Neural progenitor cell (in vitro differentiated cells): Measurements from ENCODE around the gene NOS1AP. TPM values are rescaled to one million over a fixed set of nuclear protein-coding genes. Genes with fewer than 3 reads are reported as not detected.

Experiments used
- DNase-seq: peaks from one replicate; pipeline ENCODE4 v3.0.0-alpha.2; 2016; ENCODE audit warnings: low spot score
- H2AFZ ChIP-seq: fragments of 200-600 bp; sonication (generic); replicated peaks from 2 replicates; pipeline ENCODE4 v1.6.1; 2016; ENCODE audit warnings: antibody characterized with exemption
- H3F3A ChIP-seq: fragments of 200-600 bp; sonication (generic); 2 replicates; pipeline ENCODE4 v1.6.1; 2016; ENCODE audit warnings: antibody characterized with exemption, low read depth
- H3K27ac ChIP-seq: fragments of 200-600 bp; sonication (generic); 2 replicates; pipeline ENCODE4 v1.5.1; 2016; ENCODE audit warnings: mild to moderate bottlenecking
- H3K27me3 ChIP-seq: fragments of 200-600 bp; sonication (generic); 2 replicates; pipeline ENCODE4 v1.6.1; 2016; ENCODE audit warnings: mild to moderate bottlenecking, moderate library complexity
- H3K36me3 ChIP-seq: fragments of 200-600 bp; sonication (generic); 2 replicates; pipeline ENCODE4 v1.5.1; 2016
- H3K4me1 ChIP-seq: fragments of 200-600 bp; sonication (generic); 2 replicates; pipeline ENCODE4 v1.6.1; 2016; ENCODE audit warnings: mixed run types
- H3K4me2 ChIP-seq: fragments of 200-600 bp; sonication (generic); 2 replicates; pipeline ENCODE4 v1.6.1; 2016
- H3K4me3 ChIP-seq: fragments of 200-600 bp; sonication (generic); 2 replicates; pipeline ENCODE4 v1.5.1; 2016
- H3K79me2 ChIP-seq: fragments of 200-600 bp; sonication (generic); 2 replicates; pipeline ENCODE4 v1.6.1; 2016; ENCODE audit warnings: low read depth
- H3K9ac ChIP-seq: fragments of 200-600 bp; sonication (generic); 2 replicates; pipeline ENCODE4 v1.6.1; 2016
- H3K9me3 ChIP-seq: fragments of 200-600 bp; sonication (generic); 2 replicates; pipeline ENCODE4 v1.5.1; 2016; ENCODE audit warnings: low read depth
- H4K20me1 ChIP-seq: fragments of 200-600 bp; sonication (generic); 2 replicates; pipeline ENCODE4 v1.6.1; 2016; ENCODE audit warnings: low read depth
- H3K27ac Mint-ChIP-seq: 3 replicates; pipeline ENCODE4 v1.8.0; 2021; ENCODE audit warnings: mixed read lengths
- H3K27me3 Mint-ChIP-seq: 2 replicates; pipeline ENCODE4 v1.8.0; 2022; ENCODE audit warnings: low read depth, mild to moderate bottlenecking, inconsistent platforms, moderate library complexity, mixed read lengths; ENCODE audit not compliant: insufficient read depth
- H3K36me3 Mint-ChIP-seq: 3 replicates; pipeline ENCODE4 v1.8.0; 2021; ENCODE audit warnings: mixed read lengths
- H3K4me1 Mint-ChIP-seq: 3 replicates; pipeline ENCODE4 v1.8.0; 2021; ENCODE audit warnings: mixed read lengths
- H3K4me3 Mint-ChIP-seq: 3 replicates; pipeline ENCODE4 v1.8.0; 2021; ENCODE audit warnings: mild to moderate bottlenecking, moderate library complexity, mixed read lengths
- H3K9me3 Mint-ChIP-seq: 3 replicates; pipeline ENCODE4 v1.8.0; 2020; ENCODE audit warnings: mixed read lengths
- CTCF ChIP-seq: fragments of 200-600 bp; sonication (generic); IDR thresholded peaks from 2 replicates; pipeline ENCODE4 v1.5.1; 2017; ENCODE audit warnings: antibody characterized with exemption, mild to moderate bottlenecking
- EZH2 ChIP-seq: fragments of 200-600 bp; sonication (generic); IDR thresholded peaks from 2 replicates; pipeline ENCODE4 v1.6.1; 2017; ENCODE audit warnings: antibody characterized with exemption, mild to moderate bottlenecking, moderate library complexity
- EZH2phosphoT487 ChIP-seq: fragments of 200-600 bp; sonication (generic); IDR thresholded peaks from 2 replicates; pipeline ENCODE4 v1.6.1; 2017; ENCODE audit warnings: antibody characterized with exemption
- total RNA-seq: library from RNA; depleted of rRNA; stranded (reverse); fragments of >200 nt; gene quantifications from 2 replicates; pipeline ENCODE4 v1.2.3, GENCODE V29; 2015; ENCODE audit warnings: low replicate concordance

NOS1AP gene
- total RNA-seq, 1 donor from 2014 or later, result 2.4 TPM

DNA sequence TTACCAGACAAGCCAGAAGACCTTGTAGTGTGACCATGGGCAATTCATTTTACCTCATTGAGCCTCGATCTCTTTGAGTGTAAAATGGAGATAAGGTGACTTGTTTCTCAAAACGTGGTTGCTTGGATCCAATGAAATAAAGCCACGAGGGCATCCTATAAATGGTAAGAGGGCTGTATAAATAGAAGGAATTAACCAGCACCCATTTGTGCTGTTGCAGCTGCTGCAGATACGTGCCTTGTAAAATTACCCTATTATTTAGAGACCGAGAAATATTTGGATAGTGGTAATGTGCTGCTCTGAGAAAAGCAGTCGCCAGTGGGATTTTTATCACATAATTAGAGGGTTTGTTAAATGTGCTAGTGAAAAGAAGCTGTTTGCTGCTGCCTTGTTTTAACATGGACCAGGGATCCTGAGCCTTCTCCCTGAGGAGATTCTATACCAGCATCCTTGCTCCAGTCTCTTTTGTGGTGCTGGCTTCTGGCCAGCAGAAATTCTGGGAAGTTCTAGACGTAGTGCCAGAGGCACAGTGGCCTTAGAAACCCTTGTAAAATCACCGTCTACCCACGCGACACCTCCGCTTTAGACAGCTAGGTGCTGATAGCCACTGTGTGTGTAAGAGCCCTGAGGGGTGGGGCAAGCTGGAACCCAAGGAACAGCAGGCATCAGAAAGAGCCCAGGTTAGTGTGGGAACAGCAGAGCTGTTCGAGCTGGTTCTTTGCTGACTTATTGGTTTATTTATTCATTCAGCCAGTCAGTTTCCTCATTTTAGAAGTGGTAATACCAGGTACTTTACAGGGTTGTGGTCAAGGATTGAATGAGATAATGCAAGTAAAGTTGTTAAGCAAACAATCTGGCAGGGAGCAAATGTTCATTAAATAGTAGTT lies 137.5 kb downstream of the NOS1AP start:
- DNase-seq, result no peak
- H3K4me1 ChIP-seq, result peaks cover 18% of the 10 kb centered on the region
- peaks cover 4% of the 10 kb centered on the region for H3K9me3 Mint-ChIP-seq
- H3K4me1 Mint-ChIP-seq, result peaks cover 30% of the 10 kb centered on the region
- no peak overlapping the region for H3K27ac Mint-ChIP-seq
- no peak overlapping the region for H3K4me2 ChIP-seq
- no peaks in the 10 kb centered on the region for H3K27me3 Mint-ChIP-seq
- H3K79me2 ChIP-seq, result peaks cover 50% of the 10 kb centered on the region
- no peaks in the 10 kb centered on the region for H3K9me3 ChIP-seq
- TF ChIP-seq CTCF, result no peak
- TF ChIP-seq EZH2, result no peak
- TF ChIP-seq EZH2phosphoT487, result no peak
- no peak overlapping the region for H2AFZ ChIP-seq
- H3K36me3 Mint-ChIP-seq, result peaks cover 8% of the 10 kb centered on the region
- no peaks in the 10 kb centered on the region for H3K36me3 ChIP-seq
- no peak overlapping the region for H3K27ac ChIP-seq
- no peak overlapping the region for H3K4me3 Mint-ChIP-seq
- peaks cover 10% of the 10 kb centered on the region for H3F3A ChIP-seq
- no peaks in the 10 kb centered on the region for H4K20me1 ChIP-seq
- H3K9ac ChIP-seq, result no peak overlapping the region
- H3K27me3 ChIP-seq, result no peaks in the 10 kb centered on the region
- H3K4me3 ChIP-seq, result no peak overlapping the region

DNA sequence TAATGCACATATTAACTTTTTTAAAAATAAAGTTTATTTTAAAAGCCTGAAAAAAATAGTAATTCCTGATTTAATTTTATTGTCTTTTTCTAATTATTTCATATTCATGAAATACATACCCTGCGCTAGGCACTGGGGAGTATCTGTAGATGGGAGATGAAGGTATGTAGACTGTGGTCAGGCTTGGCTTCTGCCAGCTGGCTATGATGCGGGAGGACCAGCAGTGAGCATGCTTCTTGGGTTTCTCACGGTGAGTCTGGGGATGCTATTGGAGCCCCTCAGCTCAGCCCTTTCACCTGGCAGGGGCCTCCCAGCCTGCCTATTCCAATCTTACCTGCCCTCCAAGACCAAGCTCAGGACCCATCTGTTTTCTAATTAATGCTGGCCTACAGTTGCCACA lies 138.4 kb downstream of the NOS1AP start:
- Mint-ChIP-seq H3K36me3 (peaks cover 8% of the 10 kb centered on the region), H3K27me3 (no peaks in the 10 kb centered on the region), H3K27ac (no peak overlapping the region), H3K4me3 (no peak overlapping the region), H3K4me1 (peaks cover 37% of the 10 kb centered on the region), H3K9me3 (peaks cover 4% of the 10 kb centered on the region)
- H3K9ac ChIP-seq, result no peak overlapping the region
- H3K9me3 ChIP-seq, result no peaks in the 10 kb centered on the region
- H4K20me1 ChIP-seq, result no peaks in the 10 kb centered on the region
- DNase-seq, result no peak
- H3K27ac ChIP-seq, result no peak overlapping the region
- H3K4me2 ChIP-seq, result no peak overlapping the region
- no peak overlapping the region for H2AFZ ChIP-seq
- no peaks in the 10 kb centered on the region for H3K27me3 ChIP-seq
- no peak for TF ChIP-seq EZH2phosphoT487
- TF ChIP-seq EZH2, result no peak
- TF ChIP-seq CTCF, result no peak
- peaks cover 41% of the 10 kb centered on the region for H3K79me2 ChIP-seq
- peaks cover 10% of the 10 kb centered on the region for H3F3A ChIP-seq
- peaks cover 21% of the 10 kb centered on the region for H3K4me1 ChIP-seq
- H3K4me3 ChIP-seq, result no peak overlapping the region
- no peaks in the 10 kb centered on the region for H3K36me3 ChIP-seq

- no peak overlapping the region for H3K4me3 Mint-ChIP-seq
- Histone ChIP-seq H3K9me3 (no peaks in the 10 kb centered on the region), H3K4me2 (no peak overlapping the region), H2AFZ (no peak overlapping the region), H3K9ac (no peak overlapping the region), H3K4me1 (peaks cover 41% of the 10 kb centered on the region), H3K4me3 (no peak overlapping the region), H3K36me3 (no peaks in the 10 kb centered on the region), H4K20me1 (no peaks in the 10 kb centered on the region), H3K27me3 (no peaks in the 10 kb centered on the region), H3F3A (peaks cover 16% of the 10 kb centered on the region), H3K27ac (no peak overlapping the region), H3K79me2 (peaks cover 38% of the 10 kb centered on the region)
- H3K36me3 Mint-ChIP-seq, result peaks cover 10% of the 10 kb centered on the region
- peaks cover 47% of the 10 kb centered on the region for H3K4me1 Mint-ChIP-seq
- DNase-seq, result no peak
- TF ChIP-seq EZH2phosphoT487 (no peak), CTCF (no peak), EZH2 (no peak)
- no peak overlapping the region for H3K27ac Mint-ChIP-seq
- H3K9me3 Mint-ChIP-seq, result peaks cover 4% of the 10 kb centered on the region
- no peaks in the 10 kb centered on the region for H3K27me3 Mint-ChIP-seq
Measured at GRCh38 chr1:162210196-162210595, 140.7 kb downstream of the NOS1AP start.
